HG03342 (cell line): ENCODE measurements around the gene HMX1.

ENCODE experiments used
- ATAC-seq: cut with Tn5 transposase; IDR thresholded peaks from one replicate; pipeline ENCODE4 v1.9.1; 2021; ENCODE audit warnings: mild to moderate bottlenecking, moderate library complexity; ENCODE audit not compliant: unreplicated experiment

Gene HMX1

GRCh38 chr4:8820178-8821102 is 51.2 kb downstream of the HMX1 start:
- no peak for ATAC-seq

- ATAC-seq, result no peak
Observed at GRCh38 chr4:8819473-8820177, 52.0 kb downstream of the HMX1 start.

- no peak for ATAC-seq
Observed at GRCh38 chr4:8819019-8819418, 52.6 kb downstream of the HMX1 start.

GRCh38 chr4:8818063-8818881 is 53.4 kb downstream of the HMX1 start:
- ATAC-seq, result no peak

GRCh38 chr4:8817813-8818062 is 53.9 kb downstream of the HMX1 start:
- ATAC-seq, result no peak

GRCh38 chr4:8817096-8817812 is 54.4 kb downstream of the HMX1 start:
- ATAC-seq, result no peak
